NCI-H2196 (cell line): Measurements from ENCODE around the gene GGNBP2.
"Not testable (repeated sequence)": the region's sequence is repeated elsewhere in the genome, so short reads cannot be mapped to it uniquely, and the experiment has no call there.

Experiments used
- DNase-seq: peaks from one replicate; lab custom pipeline; 2025; ENCODE audit not compliant: unreplicated experiment; lab: John Stamatoyannopoulos, UW

The GGNBP2 gene, protein sequence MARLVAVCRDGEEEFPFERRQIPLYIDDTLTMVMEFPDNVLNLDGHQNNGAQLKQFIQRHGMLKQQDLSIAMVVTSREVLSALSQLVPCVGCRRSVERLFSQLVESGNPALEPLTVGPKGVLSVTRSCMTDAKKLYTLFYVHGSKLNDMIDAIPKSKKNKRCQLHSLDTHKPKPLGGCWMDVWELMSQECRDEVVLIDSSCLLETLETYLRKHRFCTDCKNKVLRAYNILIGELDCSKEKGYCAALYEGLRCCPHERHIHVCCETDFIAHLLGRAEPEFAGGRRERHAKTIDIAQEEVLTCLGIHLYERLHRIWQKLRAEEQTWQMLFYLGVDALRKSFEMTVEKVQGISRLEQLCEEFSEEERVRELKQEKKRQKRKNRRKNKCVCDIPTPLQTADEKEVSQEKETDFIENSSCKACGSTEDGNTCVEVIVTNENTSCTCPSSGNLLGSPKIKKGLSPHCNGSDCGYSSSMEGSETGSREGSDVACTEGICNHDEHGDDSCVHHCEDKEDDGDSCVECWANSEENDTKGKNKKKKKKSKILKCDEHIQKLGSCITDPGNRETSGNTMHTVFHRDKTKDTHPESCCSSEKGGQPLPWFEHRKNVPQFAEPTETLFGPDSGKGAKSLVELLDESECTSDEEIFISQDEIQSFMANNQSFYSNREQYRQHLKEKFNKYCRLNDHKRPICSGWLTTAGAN

DNA sequence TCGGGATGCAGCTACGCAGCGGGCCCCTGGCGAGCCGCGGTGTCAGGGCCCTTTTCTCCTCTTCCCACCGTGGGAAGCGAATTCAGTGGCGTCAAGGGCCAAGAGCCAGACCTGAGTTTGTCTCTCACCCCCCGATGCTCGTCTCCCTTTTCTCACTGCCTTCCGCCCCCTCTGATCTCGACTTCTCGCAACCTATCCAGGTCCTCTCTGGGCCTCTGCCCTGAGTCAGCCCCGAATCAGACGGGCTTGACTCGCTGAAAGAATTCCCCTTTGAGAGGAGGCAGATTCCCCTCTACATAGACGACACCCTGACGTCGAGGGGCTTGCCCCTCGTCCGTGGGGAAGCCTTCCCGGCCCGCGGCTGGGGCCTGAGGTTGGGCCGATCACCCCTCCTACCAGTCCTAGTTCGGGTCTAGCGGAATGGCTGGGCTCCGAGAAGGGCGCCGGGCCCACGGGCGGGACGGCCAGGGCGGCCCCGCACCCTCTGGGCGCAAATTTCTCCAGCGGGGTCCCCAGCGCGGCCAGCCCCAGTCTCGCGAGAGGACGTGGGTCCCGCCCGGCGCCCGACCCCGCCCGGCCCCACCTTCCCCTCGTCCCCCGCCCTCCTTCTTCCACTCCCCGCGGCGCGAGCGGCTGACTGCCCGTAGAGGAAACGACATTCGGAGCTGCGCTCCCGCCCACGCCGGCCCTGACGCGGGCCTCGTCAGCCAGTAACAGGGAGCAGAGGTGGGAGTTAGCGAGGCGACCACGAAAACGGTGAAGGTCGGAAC is at the start of gene GGNBP2:
Gene GGNBP2, plus strand, starts transcription at position 613 of the 770 bp plus-strand sequence. CDS start 806 bp downstream, outside the sequence.
- peak; percentile 81 for DNase-seq

- DNase-seq, result no peak
Measured at GRCh38 chr17:36495076-36495578, 49.6 kb upstream of the GGNBP2 start.

DNA sequence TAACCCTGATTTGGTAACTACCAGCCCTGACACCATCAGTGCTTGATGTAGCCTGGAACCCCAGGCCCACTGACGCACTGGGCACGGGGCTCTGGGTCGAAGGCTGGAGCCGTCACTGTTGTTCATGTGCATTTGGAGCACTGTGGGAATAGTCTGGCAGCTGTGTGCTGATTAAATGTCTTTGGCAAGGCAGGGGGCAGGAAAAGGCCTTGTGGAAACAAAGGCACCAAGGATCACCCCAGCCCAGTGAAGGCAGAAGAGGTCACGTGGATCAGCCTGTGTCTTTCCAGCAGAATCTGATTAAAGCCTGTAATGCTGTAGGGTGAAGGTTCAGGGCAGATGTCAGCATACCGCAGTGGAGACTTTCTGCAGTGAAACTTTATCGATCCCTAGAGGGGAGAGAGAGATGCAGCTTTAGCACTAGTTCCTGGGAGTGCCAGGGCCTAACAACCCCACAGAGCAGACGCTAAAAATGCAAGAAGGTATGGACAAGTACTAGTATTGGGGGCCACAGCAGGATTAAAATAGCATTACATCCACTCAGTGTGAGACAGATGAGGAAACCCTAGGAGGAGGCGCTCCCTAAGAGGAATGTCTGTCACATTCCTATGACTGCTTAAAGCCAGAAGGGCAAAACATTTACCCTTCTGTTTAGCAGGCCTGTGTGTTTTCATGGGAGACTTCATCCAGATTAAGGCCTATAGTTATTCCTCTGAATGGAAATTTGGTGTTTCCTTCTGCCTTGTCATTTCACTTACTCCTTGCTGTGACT is 48.5 kb upstream of the GGNBP2 start:
- no peak for DNase-seq

- no peak for DNase-seq
Measured at GRCh38 chr17:36498155-36498554, 46.6 kb upstream of the GGNBP2 start.

GRCh38 chr17:36498560-36499300 is 46.0 kb upstream of the GGNBP2 start:
- no peak for DNase-seq

DNA sequence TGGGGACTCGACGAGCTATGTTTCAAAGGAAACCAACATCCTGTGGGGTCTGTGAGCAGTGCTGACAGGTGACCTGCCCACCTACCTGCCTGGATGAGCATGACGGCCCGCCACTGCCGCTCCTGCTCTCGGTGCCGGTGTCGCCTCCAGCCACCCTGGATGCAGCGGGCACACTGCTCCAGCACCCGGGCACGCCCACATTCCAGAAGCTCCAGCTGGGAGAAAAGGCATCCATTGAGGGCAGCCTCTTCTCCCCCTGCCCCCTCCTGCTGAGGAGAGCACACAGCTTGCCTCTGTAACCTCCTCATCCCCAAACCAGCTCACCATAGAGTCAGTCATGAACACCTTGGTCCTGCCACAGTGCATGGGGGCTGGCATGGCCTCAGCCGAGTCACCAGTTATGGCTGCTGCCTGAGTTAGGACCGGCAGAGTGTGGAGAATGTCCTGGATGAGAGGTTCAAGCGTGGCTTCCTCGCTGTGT is 43.9 kb upstream of the GGNBP2 start:
- DNase-seq, result no peak

- no peak for DNase-seq
Measured at GRCh38 chr17:36501351-36501750, 43.4 kb upstream of the GGNBP2 start.

DNA sequence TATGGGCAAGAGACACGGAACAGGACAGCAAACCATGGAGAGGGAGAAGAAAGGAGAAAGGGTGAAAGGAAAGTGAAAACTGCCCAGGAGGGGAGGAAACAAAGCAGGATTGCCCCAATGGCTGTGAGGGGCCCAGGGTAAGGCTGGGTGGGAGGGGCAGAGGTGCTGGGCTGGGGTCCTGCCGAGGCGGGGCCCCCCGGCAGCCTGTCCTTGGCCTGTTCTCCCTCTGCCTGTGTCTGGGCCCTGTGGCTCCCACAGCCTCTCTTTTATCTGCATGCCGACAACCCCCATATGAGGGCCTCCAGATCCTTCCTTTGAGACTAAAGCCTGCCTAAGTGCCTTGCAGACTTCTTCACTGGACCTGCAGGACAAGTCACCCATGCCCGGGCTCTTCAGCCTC is 42.8 kb upstream of the GGNBP2 start:
- no peak for DNase-seq

- no peak for DNase-seq
Measured at GRCh38 chr17:36503456-36504155, 41.1 kb upstream of the GGNBP2 start.

DNA sequence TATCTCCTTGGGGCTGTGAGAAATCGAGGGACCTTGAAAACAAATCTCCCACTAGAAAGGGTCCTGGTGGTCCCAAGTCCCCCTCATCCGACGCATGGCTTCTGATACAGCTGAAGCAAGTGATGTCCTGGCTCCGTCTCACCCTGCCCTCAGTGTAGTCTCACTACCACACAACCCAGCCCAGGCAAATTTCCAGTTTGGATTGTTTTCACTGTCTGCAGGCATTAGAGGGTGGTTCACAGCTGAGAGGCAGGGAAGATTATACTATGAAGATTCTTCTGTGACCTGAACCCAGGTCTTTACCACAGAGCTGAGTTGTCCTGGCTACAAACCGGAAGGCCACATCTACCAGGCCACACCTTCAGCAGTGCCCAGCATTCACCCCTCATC is 40.6 kb upstream of the GGNBP2 start:
- DNase-seq, result no peak

DNA sequence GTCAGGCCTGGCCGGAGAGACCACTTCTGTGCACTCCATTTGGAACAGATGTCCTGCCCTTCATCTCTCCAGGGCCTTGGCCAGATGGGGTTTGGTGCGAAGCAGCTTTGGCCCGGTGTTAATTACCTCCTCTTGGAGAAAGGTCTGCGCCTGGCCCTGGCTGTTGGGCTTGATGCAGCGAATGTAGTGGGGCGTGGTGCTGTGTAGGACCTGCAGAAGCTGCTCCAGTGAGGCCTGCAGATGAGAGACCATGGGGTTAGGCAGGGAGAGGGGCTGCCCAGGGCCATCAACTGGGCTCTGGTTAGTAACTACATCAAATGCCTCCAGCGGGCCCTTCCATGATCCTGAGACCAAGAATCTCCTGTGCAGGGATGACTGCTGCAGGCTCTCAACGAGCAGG is 39.5 kb upstream of the GGNBP2 start:
- no peak for DNase-seq

DNA sequence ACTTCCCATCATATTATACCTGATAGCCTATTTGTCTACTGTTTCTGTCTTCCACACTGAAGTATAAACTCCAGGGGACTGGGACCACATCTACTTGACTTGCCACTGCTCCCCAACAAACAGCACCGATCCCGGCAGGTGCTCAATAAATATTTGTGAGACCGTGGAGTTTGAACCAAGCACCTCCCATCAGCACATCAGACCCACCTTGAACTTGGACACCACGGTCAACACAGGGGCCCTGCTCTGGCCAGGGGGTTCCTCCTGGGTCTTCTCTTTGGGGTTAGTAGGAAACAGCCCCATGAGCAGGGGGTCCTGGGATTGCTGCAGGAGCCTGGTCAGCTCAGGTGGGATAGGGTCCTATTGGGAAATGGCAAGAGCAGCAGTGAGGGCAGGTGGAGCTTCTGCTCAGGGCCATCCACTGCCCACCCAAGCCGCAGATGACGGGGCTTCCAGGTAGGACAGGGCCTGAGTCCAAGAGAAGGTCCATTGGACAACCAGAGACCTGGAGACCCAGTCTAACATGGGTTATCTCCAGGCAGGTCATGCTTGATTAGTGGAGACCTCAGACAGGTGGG is 38.4 kb upstream of the GGNBP2 start:
- no peak for DNase-seq

GRCh38 chr17:36506831-36507230 is 37.9 kb upstream of the GGNBP2 start:
- DNase-seq, result no peak

DNA sequence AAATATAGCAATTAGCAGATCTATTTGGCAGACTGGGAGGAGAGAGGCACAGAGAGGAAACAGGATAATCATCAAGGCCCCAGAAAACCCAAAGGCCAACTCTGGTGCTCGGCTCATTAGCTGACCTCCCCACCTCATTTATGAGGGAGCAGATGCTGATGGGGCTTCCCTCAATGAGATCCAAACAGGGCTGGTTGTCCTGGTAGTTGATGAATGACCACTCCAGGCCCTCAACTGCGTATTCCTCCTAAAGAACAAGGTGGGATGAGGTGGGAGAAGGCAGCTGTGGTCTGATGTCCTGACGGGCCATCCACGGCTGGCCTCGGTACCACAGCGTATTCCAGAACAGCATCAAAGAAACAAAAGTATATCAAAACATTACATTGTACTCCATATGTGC is 37.5 kb upstream of the GGNBP2 start:
- DNase-seq, result no peak

DNA sequence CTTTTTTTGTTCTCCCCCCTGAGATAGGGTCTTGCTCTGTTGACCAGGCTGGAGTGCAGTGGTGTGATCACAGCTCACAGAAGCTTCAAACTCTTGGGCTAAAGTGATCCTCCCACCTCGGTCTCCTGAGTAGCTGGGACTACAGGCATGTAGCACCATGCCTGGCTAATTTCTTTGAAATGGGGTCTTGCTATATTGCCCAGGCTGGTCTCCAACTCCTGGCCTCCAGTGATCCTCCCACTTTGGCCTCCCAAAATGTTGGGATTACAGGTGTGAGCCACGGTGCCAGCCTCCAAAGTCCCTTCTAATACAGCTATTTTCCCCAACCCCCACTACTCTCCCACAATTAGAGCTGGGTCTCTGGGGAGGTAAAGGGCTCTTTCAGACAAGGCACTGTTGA is 36.3 kb upstream of the GGNBP2 start:
- DNase-seq, result not testable (repeated sequence)

DNA sequence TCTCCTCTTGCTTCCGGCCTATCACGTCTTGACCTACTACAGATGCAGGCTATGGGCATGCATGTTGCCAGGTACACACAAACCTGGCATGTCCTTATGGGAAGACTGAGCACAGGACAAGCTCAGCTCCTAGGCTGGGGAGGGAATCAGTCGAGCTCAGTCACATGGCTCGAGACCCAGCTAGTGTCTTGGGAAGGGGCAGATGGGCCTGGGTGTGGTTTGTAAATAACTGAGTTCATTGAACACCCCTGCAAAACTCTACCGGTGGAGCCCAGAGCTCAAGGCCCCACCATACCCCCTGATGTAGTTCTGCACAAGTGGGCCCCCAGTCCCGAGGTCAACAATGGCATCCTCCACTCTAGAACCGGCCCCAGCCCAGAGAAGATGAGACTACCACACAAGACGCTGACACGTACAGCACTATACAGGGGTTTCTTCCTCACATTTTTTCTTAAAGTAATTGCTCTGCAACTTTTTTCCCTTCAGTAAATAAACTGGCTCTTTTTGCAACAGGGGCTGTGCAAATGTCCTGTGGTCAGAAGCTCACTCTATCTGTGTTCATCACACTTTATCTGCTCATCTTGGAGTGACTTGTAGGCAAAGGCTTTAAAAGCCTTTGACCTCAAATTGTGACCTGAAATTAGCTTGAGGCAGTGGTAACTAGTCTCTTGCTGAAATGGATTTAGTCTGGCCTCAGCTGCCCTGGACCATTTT is 35.3 kb upstream of the GGNBP2 start:
- DNase-seq, result no peak

- DNase-seq, result no peak
Measured at GRCh38 chr17:36510636-36511035, 34.1 kb upstream of the GGNBP2 start.

DNA sequence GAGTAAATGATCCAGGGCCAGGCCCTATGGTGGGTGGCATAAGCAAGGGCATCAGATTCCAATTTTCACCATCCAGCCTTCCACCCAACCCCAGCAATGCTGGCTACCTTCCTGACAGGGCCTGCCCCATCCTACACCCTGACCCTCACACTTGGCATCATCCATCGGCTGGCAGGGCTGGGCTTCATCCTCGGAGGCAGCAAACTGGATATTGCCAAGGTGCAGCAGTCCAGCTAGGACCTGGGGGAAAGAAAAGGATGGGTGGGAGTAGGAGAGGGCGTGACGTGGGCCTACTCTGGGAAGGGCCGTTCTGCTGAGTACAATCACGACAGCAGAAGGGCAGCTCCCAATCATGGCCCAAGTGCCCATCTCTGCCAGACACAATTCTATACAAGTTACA is 33.5 kb upstream of the GGNBP2 start:
- no peak for DNase-seq
